SIG-M5 treated with dmso at 0.1 percent for 504 hours (cell line): Measurements from ENCODE around the gene PRCC.

Source experiments
- DNase-seq: peaks from one replicate; lab custom pipeline; 2025; ENCODE audit not compliant: unreplicated experiment; lab: John Stamatoyannopoulos, UW

Gene PRCC

GRCh38 chr1:156841295-156841855 lies 74.0 kb downstream of the PRCC start:
- DNase-seq: no peak

DNA sequence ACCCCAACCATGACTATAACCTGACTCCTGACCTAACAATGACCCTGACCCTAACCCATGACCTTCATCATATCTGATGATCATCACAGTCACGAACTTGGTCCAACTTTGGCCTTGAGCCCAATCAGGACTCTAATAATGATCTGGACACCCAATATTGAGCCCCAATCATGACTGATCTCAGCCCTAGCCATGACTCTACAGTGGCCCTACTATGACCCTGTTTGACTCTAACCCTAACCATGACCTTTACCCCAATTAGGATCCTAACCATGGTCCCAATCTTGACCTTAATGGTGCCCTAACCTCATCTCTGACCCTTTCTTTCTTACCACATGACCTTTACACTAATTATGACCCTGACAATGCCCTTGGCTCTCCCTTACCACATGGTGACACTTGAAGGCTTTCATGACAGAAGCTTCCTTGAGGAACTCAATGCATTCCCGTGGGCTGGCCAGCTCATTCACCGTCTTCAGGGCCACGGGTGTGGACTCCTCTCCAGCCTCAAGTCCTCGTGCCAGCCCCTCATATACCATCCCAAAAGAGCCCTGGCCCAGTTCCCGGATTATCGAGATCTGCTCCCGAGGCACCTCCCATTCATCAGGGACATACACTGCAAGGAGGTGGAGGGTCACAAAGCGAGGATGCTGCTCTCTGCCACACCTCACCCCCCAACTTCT lies 75.4 kb downstream of the PRCC start:
- DNase-seq: no peak

DNA sequence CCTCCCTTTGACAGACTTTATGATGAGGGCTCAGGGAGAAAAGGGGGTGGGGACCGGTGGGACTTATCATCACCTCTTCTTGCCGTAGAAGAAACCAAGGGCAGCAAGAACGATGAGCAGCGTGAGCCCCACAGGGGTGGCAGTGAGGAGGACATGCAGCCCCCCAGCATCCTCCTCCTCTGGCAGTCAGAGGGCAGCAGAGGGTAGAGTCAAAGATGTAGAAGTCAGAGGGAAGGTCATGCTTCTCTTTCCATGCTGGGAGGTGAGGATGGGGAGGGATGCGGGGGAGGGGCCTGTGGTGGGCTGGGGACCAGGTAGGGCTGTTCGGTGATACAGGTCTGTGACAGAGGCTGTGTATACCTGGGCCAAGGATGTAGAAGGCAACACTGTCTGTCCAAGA lies 76.8 kb downstream of the PRCC start:
- DNase-seq: no peak

DNA sequence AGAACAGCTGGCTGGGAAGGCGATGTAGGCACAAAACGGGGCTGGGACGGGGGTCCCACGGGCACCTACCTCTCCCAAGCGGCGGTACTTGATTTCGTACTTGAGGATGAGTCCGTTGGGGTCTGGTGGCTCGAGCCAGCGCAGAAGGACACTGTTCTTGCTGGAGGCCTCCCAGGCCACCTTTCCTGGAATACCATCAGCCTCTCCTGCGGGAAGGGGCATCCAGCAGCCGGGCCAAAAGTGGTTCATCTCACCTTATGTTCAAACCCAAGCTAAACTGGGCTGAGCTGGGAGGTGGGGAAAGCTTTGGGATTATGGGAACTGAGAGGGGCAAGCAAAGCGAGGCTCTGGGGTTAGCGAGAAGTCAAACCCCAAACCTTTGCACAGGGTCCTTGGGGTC lies 77.3 kb downstream of the PRCC start:
- DNase-seq: no peak

- DNase-seq: no peak
Observed at GRCh38 chr1:156845055-156845952, 78.0 kb downstream of the PRCC start.

DNA sequence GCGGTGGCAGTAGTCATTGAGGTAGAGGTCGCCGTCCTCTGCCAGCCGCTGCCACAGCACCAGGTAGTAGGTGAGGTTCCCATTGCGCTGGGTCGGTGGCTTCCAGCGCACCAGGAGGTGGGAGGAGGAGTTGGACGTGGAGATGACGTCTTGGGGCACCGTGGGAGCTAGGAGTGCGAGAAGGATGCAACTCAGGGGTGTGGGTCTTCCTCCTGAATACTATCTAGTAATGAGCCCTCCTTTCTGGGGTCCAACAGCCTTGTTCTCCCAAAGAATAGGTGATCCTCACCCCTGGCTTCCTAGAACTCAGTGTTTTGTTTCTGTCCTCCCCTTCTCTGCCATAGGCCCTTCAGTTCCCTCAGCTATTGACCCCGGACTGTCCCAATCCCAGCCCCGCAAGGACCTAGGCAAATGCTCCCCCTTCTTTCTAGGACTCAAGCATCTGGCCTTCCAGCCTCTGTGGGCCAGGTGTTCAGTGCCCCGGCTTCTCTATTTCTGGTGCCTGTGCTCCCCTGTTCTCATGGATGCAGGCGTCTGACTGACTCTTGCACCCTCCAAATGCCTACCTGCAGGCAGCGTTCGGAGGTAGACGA lies 78.7 kb downstream of the PRCC start:
- no peak for DNase-seq

DNA sequence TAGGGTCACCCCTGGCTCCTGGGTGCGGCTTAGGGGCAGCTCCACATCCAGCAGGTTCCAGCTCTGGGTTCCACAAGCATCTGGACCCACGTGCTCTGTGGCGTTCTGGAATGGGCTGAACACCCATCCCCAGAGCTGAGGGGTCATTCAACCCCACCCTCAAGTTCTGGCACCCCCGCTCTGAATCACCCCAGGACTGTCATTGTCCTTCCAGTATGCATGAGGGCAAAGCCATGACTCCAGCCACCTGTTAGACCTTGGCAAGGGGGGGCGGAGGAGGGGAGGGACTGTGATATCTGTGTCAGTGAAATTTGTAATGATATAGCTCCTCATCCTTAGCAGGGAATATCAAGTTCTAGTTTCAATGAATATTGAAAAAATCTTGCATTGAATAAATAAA lies 79.3 kb downstream of the PRCC start:
- no peak for DNase-seq

DNA sequence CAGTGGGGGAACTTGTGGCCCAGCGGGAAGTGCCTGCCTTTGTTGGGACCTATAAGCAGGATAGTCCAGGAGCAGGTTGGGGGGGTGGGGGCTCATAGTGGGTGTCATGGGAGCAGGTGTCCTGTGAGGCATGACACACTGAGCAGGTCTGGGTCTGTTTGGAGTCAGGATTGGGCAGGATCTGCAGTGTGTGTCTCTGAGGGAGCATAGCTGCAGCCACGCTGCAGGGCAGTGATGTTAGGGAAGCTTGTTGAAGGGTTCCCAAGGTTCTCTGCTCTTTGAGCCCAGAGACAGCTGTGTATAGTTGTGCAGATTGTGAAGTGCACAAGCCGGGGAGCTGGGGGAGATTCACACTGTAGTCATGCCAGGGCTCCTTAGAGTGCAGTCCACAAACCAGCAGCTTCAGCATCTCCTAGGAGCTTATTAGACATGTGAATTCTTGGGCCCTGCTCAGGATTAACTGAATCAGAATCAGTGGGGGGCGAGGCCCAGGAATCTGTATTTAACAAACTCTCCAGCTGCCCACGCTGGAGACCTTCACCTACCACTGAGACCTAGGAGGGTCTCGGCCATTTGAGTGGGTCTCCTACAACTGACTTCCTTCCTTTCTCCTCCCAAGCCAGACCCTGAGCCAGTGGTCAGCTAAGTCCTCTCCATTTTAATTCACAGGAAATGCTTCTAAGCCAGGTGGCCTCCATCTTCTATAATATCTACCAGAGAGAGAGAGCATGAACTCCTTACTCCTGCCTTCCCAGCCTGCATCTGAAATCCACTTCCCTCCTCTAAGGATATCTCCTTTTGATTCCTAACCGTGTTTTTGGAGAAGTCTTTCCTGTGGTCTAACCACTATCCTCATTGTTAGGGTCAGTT lies 80.5 kb downstream of the PRCC start:
- DNase-seq: no peak

DNA sequence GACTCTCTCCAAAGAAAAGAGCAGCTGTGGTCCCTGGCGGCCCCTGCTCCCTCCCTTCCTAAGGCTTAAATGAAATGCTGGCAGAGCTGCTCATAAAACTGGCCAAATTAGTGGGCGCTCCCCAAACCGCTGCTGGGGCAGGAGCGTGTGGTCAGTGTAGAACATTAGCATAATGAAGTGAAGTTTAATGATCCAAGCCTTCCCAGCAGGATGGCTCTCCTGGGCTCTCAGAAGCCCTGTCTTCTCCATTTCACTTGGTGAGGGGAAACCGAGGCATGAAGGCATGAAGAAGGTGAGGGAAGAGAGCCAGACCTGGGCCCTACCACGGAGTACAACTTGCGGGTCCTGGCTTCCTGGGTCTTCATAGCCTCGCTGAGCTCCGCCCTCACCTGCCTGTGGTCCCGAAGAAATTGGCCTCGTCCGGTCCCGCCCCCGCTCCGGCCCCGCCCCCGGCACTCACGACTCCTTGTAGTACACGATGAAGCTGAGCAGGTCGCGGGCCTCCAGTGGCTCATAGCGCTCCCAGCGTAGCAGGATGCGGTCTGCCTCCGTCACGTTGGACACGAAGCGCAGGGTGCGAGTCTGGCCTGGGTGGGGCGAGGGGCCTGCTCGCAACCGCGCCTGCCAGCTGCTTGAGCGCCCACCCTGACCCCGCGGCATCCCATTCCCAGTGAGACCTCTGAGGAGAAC lies 81.3 kb downstream of the PRCC start:
- no peak for DNase-seq

DNA sequence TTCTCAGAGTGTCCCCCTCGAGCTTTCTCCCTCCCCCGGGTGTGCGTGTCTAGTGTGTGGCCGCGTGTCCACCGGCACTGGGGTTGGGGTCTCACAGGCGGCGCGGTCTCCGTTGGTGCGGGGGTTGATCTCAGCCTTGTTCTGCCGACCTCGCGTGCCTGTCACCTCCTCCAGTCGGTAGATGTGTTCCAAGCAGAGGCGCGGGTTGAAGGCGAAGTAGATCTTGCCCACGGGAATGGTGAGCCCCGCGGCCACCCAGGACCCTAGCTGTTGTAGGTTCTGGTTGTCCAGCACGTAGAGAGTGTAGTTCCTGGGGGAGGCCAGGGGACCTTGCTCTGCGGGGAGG lies 81.8 kb downstream of the PRCC start:
- DNase-seq: no peak
